HepG2 (cell line): Measurements from ENCODE around the gene NISCH. TPM values are rescaled to one million over a fixed set of nuclear protein-coding genes. Genes with fewer than 3 reads are reported as not detected.

Experiments used
- ATAC-seq: fragments of 200-7000 bp; cut with Tn5 transposase; 3 replicates; pipeline ENCODE4 v1.9.1; 2020; ENCODE audit warnings: mild to moderate bottlenecking, moderate library complexity
- BruUV-seq: library from RNA; stranded (reverse); fragments of 400-500 nt; replicated peaks from 2 replicates; lab custom pipeline; 2021; lab: Mats Ljungman, UMichigan
- CTCF ChIA-PET: fragments of 300-600 bp; formaldehyde crosslinking; extraction: SDS; loops from one replicate; lab custom pipeline; 2021; ENCODE audit warnings: low total read pairs, inconsistent platforms, low intra/inter-chr PET ratio; lab: Yijun Ruan, JAX
- POLR2A ChIA-PET: fragments of 350-600 bp; sonication (Branson Sonifier 250); formaldehyde crosslinking; loops from one replicate; lab custom pipeline; 2020; ENCODE audit warnings: antibody characterized with exemption, inconsistent platforms; lab: Yijun Ruan, JAX
- DNase-seq: peaks from one replicate; pipeline ENCODE4 v3.0.0-alpha.2; 2015; ENCODE audit warnings: low spot score
- FAIRE-seq: peaks from 3 replicates; lab custom pipeline; 2011; peaks lifted over from hg19 to GRCh38; lab: Jason Lieb, UNC
- H2AFZ ChIP-seq: one replicate; pipeline ENCODE4 v1.6.1; 2011; ENCODE audit warnings: low read length, inconsistent platforms
- H3K27ac ChIP-seq: fragments of 300-600 bp; 3 replicates; pipeline ENCODE4 v1.8.0; 2011; ENCODE audit warnings: mixed run types, mild to moderate bottlenecking, mixed read lengths, low read length, inconsistent platforms; ENCODE audit not compliant: insufficient read depth; ENCODE audit errors: extremely low read length
- H3K27me3 ChIP-seq, 2 experiments: fragments of 200-600 bp in 1 of 2; 2 replicates in 1 of 2; 3 replicates in 1 of 2; pipeline versions ENCODE4 v1.6.0 to v1.8.0; 2011; ENCODE audit warnings: low read length in 2 of 2, mild to moderate bottlenecking in 2 of 2, moderate library complexity in 2 of 2, inconsistent platforms in 1 of 2; ENCODE audit not compliant: insufficient read depth in 2 of 2, control insufficient read depth in 1 of 2
- H3K36me3 ChIP-seq, 2 experiments: fragments of 200-600 bp in 1 of 2; replicated peaks in 1 of 2; 2 replicates in 1 of 2; 3 replicates in 1 of 2; pipeline versions ENCODE4 v1.5.1 to v1.8.0; 2011; ENCODE audit warnings: low read length in 2 of 2, inconsistent platforms in 1 of 2; ENCODE audit not compliant: insufficient read depth in 2 of 2, control insufficient read depth in 1 of 2
- H3K4me1 ChIP-seq: 2 replicates; pipeline ENCODE4 v1.5.1; 2012; ENCODE audit warnings: low read length, inconsistent platforms; ENCODE audit not compliant: insufficient read depth
- H3K4me2 ChIP-seq: 2 replicates; pipeline ENCODE4 v1.6.0; 2011; ENCODE audit warnings: low read depth, low read length, inconsistent platforms
- H3K4me3 ChIP-seq, 3 experiments: fragments of 200-600 bp in 1 of 3; sonication (generic), shearing (Covaris generic) in 1 of 3; replicated peaks in 1 of 3; 2 replicates each; pipeline ENCODE4 v1.5.1; 2011 to 2016; ENCODE audit warnings: low read length in 3 of 3, inconsistent platforms in 2 of 3, low read depth in 2 of 3, mild to moderate bottlenecking in 2 of 3, control low read depth in 1 of 3, mixed read lengths in 1 of 3; ENCODE audit not compliant: insufficient read depth in 1 of 3
- H3K79me2 ChIP-seq: one replicate; pipeline ENCODE4 v1.6.1; 2011; ENCODE audit warnings: low read length, inconsistent platforms; ENCODE audit not compliant: insufficient read depth
- H3K9ac ChIP-seq: 2 replicates; pipeline ENCODE4 v1.6.0; 2011; ENCODE audit warnings: mild to moderate bottlenecking, low read depth, low read length, inconsistent platforms; ENCODE audit not compliant: insufficient read depth
- H3K9me3 ChIP-seq: 2 replicates; pipeline ENCODE4 v1.5.1; 2012; ENCODE audit warnings: mild to moderate bottlenecking, low read length
- H4K20me1 ChIP-seq: 2 replicates; pipeline ENCODE4 v1.6.0; 2011; ENCODE audit warnings: inconsistent platforms, mild to moderate bottlenecking, low read length, moderate library complexity; ENCODE audit not compliant: insufficient read depth
- CAMTA2 ChIP-seq: sonication (generic); formaldehyde crosslinking; IDR thresholded peaks from 2 replicates; pipeline ENCODE4 v1.4.0; 2020; ENCODE audit warnings: mild to moderate bottlenecking, missing genetic modification reagents, borderline replicate concordance
- CTCF ChIP-seq: sonication (generic); formaldehyde crosslinking; IDR thresholded peaks from 2 replicates; pipeline ENCODE4 v1.5.0; 2020; ENCODE audit warnings: mild to moderate bottlenecking, missing genetic modification reagents, moderate library complexity
- HNRNPL ChIP-seq: fragments of 200-400 bp; formaldehyde crosslinking; IDR thresholded peaks from 2 replicates; pipeline ENCODE4 v1.6.1; 2017; ENCODE audit warnings: mild to moderate bottlenecking, low read depth, low read length
- MED13 ChIP-seq: sonication (generic); formaldehyde crosslinking; IDR thresholded peaks from 2 replicates; pipeline ENCODE4 v1.5.0; 2020; ENCODE audit warnings: missing genetic modification reagents
- SRY ChIP-seq: sonication (generic); formaldehyde crosslinking; IDR thresholded peaks from 2 replicates; pipeline ENCODE4 v1.8.0; 2022; ENCODE audit warnings: mild to moderate bottlenecking, missing genetic modification reagents
- TEAD2 ChIP-seq: sonication (generic); formaldehyde crosslinking; IDR thresholded peaks from 2 replicates; pipeline ENCODE4 v1.9.0; 2021; ENCODE audit warnings: missing genetic modification reagents
- ZNF839 ChIP-seq: sonication (generic); formaldehyde crosslinking; IDR thresholded peaks from 2 replicates; pipeline ENCODE4 v1.4.0; 2020; ENCODE audit warnings: missing genetic modification reagents, mild to moderate bottlenecking, borderline replicate concordance
- WGBS: methylation state at CpG from one replicate; pipeline ENCODE4 v1.1.6; 2017; ENCODE audit warnings: low lambda C conversion rate; 5-methylcytosine and 5-hydroxymethylcytosine counted together
- in situ Hi-C: cut with HindIII; loops from 2 replicates; pipeline ENCODE4 v1.10.0; 2017; ENCODE audit warnings: low pct_unique_long_range_greater_than_20kb; ENCODE audit not compliant: extremely low pct_ligation_motif_present
- intact Hi-C: fragments of 100-400 bp; cut with micrococcal nuclease; formaldehyde crosslinking; loops from one replicate; pipeline ENCODE4 v1.10.0; 2022; ENCODE audit not compliant: unreplicated experiment
- polyA plus RNA-seq, 8 experiments: library from polyadenylated mRNA; depleted of rRNA in 3 of 8; stranded (reverse) in 7 of 8; unstranded in 1 of 8; fragments of >200 nt; fragmentation: Illumina TruSeq in 4 of 8; extraction: Trizol in 4 of 8; gene quantifications; 2 replicates each; pipeline versions ENCODE4 v1.2.1 to v1.2.3, GENCODE V29; 2011 to 2016; ENCODE audit warnings: low read depth in 4 of 8, missing spikeins in 1 of 8, mixed read lengths in 1 of 8; ENCODE audit not compliant: insufficient read depth in 1 of 8
- total RNA-seq, 5 experiments: library from RNA; depleted of rRNA; stranded (reverse); fragments of >200 nt; fragmentation: Illumina TruSeq; extraction: Trizol; gene quantifications; 2 replicates each; pipeline ENCODE4 v1.2.3, GENCODE V29; 2016; ENCODE audit warnings: low read depth in 1 of 5
- TF ChIP-seq, protein P1 (sequence below): sonication (generic); formaldehyde crosslinking; conservative IDR thresholded peaks from 2 replicates; pipeline ENCODE4 v1.8.0; 2022; ENCODE audit warnings: mild to moderate bottlenecking, moderate library complexity, missing genetic modification reagents

Gene NISCH
- total and polyA plus RNA-seq, 2 of the 13 experiments (the other 11 are each of a cell fraction or from before 2014, with no cell fraction given) = 27.0 to 47.6 TPM

DNA sequence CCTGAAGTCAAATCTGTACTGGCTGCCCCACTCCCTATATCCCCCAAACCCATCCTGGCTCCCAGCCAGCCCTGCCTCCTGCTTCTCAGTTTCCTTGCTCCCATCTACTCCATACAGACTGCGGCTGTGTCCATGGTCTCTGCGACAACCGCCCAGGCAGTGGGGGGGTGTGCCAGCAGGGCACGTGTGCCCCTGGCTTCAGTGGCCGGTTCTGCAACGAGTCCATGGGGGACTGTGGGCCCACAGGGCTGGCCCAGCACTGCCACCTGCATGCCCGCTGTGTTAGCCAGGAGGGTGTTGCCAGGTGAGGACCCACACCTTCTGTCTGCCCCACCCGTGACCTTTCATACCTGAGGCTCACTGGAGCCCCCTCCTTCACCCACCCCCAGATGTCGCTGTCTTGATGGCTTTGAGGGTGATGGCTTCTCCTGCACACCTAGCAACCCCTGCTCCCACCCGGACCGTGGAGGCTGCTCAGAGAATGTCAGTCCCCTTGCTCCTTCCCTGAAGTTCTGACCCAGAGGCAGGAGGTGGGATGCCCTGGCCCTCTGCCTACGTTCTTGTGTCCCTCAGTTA is 54.4 kb downstream of the NISCH start:
- ChIA-PET CTCF (no interaction called here), POLR2A (no interaction called here)
- H3K4me1 ChIP-seq = peaks cover 24% of the 10 kb centered on the region
- intact Hi-C loops = no loop called here
- H3K36me3 ChIP-seq = no peaks in the 10 kb centered on the region
- H2AFZ ChIP-seq = no peak overlapping the region
- no peaks in the 10 kb centered on the region for H4K20me1 ChIP-seq
- no peaks in the 10 kb centered on the region for H3K79me2 ChIP-seq
- BruUV-seq = no TSS peak
- no peak for FAIRE-seq
- peak; percentile 67; the same call in 1 of the 2 replicates for TF ChIP-seq HNRNPL
- no peak for TF ChIP-seq MED13 (CRISPR knock-in tag)
- no peak for TF ChIP-seq CAMTA2 (CRISPR knock-in tag)
- no peak for TF ChIP-seq ZNF839
- peak; percentile 50 for TF ChIP-seq CTCF (CRISPR knock-in tag)
- TF ChIP-seq SRY = no peak
- no peak for TF ChIP-seq TEAD2 (CRISPR knock-in tag)
- TF ChIP-seq, protein P1, sequence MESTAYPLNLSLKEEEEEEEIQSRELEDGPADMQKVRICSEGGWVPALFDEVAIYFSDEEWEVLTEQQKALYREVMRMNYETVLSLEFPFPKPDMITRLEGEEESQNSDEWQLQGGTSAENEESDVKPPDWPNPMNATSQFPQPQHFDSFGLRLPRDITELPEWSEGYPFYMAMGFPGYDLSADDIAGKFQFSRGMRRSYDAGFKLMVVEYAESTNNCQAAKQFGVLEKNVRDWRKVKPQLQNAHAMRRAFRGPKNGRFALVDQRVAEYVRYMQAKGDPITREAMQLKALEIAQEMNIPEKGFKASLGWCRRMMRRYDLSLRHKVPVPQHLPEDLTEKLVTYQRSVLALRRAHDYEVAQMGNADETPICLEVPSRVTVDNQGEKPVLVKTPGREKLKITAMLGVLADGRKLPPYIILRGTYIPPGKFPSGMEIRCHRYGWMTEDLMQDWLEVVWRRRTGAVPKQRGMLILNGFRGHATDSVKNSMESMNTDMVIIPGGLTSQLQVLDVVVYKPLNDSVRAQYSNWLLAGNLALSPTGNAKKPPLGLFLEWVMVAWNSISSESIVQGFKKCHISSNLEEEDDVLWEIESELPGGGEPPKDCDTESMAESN = no peak
- H3K4me3 ChIP-seq = no peak overlapping the region
- no peaks in the 10 kb centered on the region for H3K9me3 ChIP-seq
- no peak overlapping the region for H3K9ac ChIP-seq
- ATAC-seq = no peak
- no peak for DNase-seq
- peaks cover 16 to 57% of the 10 kb centered on the region in 2 experiments for H3K27me3 ChIP-seq
- in situ Hi-C loops = no loop called here
- no peak overlapping the region for H3K4me2 ChIP-seq
- WGBS = 26% methylated on average over 11 of the region's 12 CpGs
- no peak overlapping the region for H3K27ac ChIP-seq
